ENCODE results near the gene RHOB.

RHOB gene

GRCh38 chr2:20439503-20439902 is 7.4 kb upstream of the RHOB start:
- no peak for DNase-seq

DNA sequence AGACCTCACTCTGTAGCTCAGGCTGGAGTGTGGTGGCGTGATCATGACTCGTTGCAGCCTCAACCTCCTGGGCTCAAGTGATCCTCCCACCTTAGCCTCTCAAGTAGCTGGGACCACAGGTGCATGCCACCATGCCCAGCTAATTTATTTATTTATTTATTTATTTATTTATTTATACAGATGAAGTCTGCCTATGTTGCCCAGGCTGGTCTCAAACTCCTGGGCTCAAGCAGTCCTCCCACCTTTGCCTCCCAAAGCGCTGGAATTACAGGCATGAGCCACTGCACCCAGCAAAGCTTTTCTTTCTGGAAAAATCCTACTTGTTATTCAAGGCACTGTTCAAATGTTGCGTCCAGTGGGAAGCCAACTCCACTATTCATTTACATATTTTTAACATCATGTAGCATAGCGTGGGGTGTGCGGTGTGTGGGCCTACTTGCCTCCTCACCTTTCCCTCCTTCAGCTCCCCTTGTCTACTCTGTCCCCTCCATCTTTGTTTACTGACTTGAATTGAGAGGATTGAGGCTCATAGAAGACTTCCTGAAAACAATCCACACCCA is 6.8 kb upstream of the RHOB start:
- no peak for DNase-seq

DNA sequence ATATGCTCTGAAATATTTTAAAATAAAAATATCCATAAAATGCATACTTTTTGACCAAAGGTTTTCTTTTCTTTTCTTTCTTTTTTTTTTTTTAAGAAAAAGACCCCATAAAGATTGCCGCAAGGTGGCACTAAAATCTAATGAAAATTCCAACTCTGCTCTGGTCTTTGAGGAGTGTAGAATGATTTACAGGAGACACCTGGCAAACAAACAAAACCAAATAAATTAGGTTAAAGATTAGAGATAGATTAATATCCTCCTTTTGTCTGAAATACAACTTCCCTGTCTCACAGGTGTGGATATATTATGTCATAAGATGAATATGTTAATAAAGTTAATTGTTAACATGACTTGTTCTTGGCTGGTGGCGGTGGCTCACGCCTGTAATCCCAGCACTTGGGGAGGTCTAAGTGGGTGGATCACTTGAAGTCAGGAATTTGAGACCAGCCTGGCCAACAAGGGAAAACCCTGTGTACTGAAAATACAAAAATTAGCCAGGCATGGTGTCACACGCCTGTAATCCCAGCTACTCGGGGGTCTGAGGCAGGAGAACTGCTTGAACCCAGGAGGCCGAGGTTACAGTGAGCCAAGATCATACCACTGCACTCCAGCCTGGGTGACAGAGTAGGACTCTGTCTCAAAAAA is 3.5 kb upstream of the RHOB start:
- DNase-seq: peak; percentile 23

GRCh38 chr2:20444101-20444992 is 2.5 kb upstream of the RHOB start:
- DNase-seq: no peak

DNA sequence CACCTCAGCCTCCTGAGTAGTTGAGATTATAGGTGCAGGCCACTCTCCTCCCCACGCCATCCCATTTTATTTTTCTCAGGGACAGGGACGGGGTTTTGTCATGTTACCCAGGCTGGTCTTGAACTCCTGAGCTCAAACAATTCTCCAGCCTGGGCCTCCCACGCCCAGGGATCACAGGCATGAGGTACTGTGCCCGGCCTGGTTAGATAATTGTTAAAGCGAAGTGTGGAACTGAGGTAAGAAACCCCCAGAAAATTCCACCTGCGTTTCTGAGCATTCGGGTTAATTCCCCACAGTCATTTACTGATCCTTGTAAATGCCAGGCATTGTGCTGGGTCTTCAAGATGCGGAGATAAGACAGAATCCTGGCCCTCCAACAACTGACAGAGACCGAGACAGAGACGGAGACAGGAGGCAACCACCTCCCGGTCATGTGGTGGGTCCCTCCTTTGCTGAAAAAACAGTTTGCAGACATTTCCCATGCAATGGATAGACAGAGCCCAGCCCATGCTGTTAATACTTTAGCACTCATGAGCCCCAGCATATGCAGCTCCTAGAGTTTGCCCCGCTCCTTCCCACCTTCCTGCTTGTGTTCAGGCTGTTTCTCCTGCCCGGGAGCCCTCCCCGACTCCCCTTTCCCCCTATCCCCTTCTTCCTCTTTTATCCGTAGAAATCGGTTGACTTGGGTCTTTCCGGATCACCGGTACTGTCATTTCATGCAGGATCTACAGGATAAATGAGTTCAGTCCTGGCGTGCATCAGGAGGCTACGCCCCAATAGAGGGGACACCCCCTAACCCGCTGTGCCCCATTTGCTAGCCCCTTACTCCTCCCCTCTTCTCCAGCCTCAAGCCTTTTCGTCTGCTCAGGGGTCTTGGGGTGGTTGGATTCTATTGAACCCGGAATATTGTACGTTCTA is 1.6 kb upstream of the RHOB start:
- DNase-seq: no peak

DNA sequence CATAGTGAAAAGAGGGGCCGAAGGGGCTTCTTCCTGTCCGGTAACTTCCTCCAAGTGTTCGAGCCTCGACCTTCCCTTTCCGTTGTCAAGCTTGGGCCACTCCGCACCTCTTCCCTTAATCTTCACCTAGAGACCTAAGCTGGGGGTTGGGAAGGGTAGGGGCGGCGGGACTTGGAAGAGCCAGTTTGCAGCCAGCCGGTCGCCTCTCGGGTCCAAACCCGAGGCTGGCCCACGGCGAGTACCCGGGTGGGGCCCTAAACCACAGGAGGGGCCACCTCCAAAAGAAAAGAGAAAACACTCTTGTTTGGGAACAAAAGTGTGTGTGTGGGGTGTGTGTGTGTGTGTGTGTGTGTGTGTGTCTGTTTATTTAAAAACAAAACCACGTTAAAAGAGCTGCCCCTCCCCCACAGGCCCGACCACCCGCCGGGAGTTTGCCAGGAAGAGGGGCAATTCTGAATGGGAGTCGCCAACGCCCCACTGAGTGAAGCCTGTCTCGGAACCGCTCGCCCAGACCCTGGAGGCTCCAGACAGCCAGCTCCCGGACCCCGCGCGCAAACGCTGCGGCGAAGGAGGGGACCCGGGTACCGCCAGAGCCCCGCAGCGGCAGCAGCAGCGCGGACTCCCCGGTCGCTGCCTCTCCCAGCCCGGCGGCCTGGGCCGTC is 488 bp upstream of the RHOB start:
- DNase-seq: no peak

GRCh38 chr2:20447437-20448245 is 767 bp downstream of the RHOB start:
- no peak for DNase-seq

GRCh38 chr2:20448246-20448976 is 1.5 kb downstream of the RHOB start:
- no peak for DNase-seq

DNA sequence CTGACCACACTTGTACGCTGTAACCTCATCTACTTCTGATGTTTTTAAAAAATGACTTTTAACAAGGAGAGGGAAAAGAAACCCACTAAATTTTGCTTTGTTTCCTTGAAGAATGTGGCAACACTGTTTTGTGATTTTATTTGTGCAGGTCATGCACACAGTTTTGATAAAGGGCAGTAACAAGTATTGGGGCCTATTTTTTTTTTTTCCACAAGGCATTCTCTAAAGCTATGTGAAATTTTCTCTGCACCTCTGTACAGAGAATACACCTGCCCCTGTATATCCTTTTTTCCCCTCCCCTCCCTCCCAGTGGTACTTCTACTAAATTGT is 2.1 kb downstream of the RHOB start:
- DNase-seq: no peak

- DNase-seq: no peak
These were observed 2.8 kb downstream of the RHOB start for GRCh38 chr2:20449501-20450200.

DNA sequence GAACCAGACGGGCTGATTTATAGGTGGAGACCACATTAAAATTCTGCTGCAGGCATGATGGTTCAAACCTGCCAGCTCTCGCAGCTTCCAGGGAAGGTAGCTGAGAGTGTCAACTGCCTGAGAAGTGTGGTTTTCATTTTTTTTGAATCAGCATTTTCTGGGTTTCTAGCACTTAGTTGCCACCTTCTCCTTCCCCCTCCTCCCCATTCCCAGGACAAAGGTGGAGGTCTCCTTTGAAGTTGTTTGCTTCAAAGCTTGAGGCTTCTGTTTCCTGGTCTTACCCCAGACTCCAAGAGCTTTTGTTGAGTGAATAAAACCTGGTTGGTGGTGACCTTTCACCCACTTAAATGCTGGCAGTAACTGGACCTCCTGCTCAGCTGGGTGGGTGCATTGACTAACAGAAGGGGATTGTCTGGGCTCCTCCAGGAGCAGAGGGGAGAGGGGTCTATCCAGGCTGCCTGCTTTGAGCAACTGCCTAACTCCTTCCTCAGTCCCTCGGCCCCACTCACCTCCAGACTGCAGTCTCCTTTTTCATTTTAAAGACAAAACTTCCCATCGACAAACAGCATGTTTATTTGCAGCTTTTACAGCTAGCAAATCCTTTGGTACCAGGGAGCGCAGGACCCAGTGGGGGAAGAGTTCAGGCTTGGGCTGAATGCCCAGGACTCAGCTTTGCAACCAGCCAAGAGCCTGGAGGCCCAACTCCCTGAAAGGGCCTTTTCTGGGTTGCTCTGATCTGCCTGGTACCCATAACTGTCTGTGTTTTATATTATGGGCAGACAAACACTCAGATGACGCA is 3.5 kb downstream of the RHOB start:
- no peak for DNase-seq

- no peak for DNase-seq
These were observed 4.1 kb downstream of the RHOB start for GRCh38 chr2:20451000-20451290.

- DNase-seq: no peak
These were observed 4.5 kb downstream of the RHOB start for GRCh38 chr2:20451341-20451740.

DNA sequence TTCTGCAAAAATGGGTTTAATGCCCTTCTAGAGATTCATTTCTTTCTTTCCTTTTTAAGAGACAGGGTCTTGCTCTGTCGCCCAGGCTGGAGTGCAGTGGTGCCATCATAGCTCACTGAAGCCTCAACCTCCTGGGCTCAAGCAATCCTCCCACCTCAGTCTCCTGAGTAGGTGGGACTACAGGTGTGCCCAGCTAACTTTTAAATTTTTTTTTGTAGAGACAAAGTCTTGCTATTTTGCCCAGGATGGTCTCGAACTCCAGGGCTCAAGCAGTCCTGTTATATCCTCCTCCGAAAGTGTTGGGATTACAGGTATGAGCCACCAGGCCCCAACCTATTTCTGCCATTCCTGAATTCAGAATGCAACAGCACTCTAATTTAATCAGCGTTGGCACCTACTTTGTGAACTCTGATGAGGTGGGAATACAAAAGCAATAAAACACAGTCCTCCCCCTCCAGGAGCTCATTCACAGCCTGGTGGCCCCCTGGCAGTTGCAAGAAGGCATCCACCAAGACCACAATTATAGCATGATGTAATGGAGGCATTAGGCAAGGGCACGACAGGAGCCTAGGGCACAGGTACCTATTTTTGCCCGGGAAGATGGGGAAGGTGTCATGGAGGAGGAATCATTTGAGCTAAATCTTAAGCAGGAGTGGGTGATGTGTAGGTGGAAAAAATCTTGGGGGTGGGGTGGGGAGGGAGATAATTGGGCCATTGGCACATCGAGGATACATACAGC is 5.1 kb downstream of the RHOB start:
- no peak for DNase-seq

GRCh38 chr2:20452551-20452950 is 5.7 kb downstream of the RHOB start:
- no peak for DNase-seq

- no peak for DNase-seq
These were observed 6.2 kb downstream of the RHOB start for GRCh38 chr2:20453087-20453486.

GRCh38 chr2:20454036-20454981 is 7.4 kb downstream of the RHOB start:
- DNase-seq: no peak

- DNase-seq: no peak
These were observed 8.3 kb downstream of the RHOB start for GRCh38 chr2:20455076-20455587.
